ENCODE results near the gene SCD5.

SCD5 gene

DNA sequence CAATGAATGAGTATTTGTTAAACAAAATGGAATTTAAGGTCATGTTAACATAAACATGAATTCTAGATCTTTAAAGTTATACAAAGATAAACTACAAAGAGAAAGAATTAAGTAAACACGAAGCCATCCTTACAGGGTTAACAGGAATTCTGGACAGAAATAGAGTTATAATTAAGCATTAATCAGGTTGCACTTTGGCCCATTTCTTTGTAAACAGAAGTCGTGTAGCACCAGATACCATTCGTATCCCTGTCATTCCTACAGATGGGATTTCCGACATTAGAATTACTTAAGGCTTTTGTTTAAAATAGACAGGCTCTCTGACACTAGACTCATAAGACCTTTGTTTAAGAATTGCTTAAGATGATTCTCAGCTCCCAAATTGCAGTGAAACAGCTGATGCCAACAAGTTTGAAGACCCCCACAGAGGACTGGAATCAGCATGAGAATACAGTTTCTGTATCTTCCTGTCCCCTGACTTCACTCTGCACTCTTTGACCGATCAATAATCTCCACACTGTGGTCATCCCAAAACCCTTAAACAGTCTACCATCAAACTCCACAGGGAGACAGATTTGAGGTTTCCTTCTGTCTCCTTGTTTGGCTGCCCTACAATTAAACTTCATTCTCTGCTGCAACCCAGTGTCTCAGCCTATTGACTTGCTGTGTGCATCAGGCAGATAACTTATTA, 214.6 kb downstream of the SCD5 start:
- DNase-seq, result no peak

DNA sequence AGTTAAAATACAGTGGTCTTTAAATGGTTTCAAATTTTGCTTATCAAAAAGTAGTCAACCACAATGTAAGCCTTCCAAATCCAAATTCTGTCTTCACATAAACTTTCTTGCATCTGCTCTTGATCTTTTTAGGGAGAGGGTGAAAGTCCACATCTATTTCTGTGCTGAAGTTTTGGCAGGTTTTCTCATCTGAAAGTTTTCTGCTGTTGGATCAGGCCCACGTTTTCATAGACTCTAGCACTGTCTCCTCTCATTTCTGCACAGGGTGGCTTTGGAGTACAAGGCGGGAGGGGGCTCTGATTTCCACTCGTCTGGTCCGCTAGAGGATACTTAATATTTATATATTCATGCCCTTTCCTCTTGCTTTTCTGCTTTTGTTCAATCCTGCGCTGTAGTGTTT, 218.7 kb downstream of the SCD5 start:
- no peak for DNase-seq

All from NCI-H526 treated with DMSO at 0.1 percent for 48 hours (cell line).